CD14-positive monocyte (primary cell): Measurements from ENCODE around the gene CANT1. TPM values are rescaled to one million over a fixed set of nuclear protein-coding genes. Genes with fewer than 3 reads are reported as not detected.

Experiments
- DNase-seq, 3 donors: peaks; one replicate each; pipeline ENCODE4 v3.0.0-alpha.2; 2011 to 2022
- H2AFZ ChIP-seq: 2 replicates; pipeline ENCODE4 v1.6.0; 2012; ENCODE audit warnings: mild to moderate bottlenecking, low read depth, low read length, inconsistent platforms; ENCODE audit not compliant: insufficient read depth, poor library complexity, severe bottlenecking
- H3K27ac ChIP-seq, 2 donors: 1 replicate in 1 of 2; 2 replicates in 1 of 2; pipeline ENCODE4 v1.5.1; 2012 to 2013; ENCODE audit warnings: low read length in 2 of 2, control low read depth in 1 of 2, inconsistent platforms in 1 of 2, low read depth in 1 of 2, mild to moderate bottlenecking in 1 of 2
- H3K27me3 ChIP-seq, 2 donors: one replicate each; pipeline versions ENCODE4 v1.6.0 to v1.6.1; 2011 to 2013; ENCODE audit warnings: low read length in 2 of 2; ENCODE audit not compliant: control insufficient read depth in 2 of 2, insufficient read depth in 2 of 2
- H3K36me3 ChIP-seq, 2 donors: replicated peaks in 1 of 2; 1 replicate in 1 of 2; 2 replicates in 1 of 2; pipeline versions ENCODE4 v1.5.1 to v1.6.1; 2012 to 2013; ENCODE audit warnings: low read length in 2 of 2, control low read depth in 1 of 2, inconsistent platforms in 1 of 2, mild to moderate bottlenecking in 1 of 2; ENCODE audit not compliant: insufficient read depth in 2 of 2, control insufficient read depth in 1 of 2
- H3K4me1 ChIP-seq, 2 donors: 1 replicate in 1 of 2; 2 replicates in 1 of 2; pipeline versions ENCODE4 v1.5.1 to v1.6.1; 2012 to 2013; ENCODE audit warnings: low read length in 2 of 2, control low read depth in 1 of 2, inconsistent platforms in 1 of 2, mild to moderate bottlenecking in 1 of 2, moderate library complexity in 1 of 2; ENCODE audit not compliant: insufficient read depth in 2 of 2, control insufficient read depth in 1 of 2
- H3K4me2 ChIP-seq: replicated peaks from 2 replicates; pipeline ENCODE3; 2012; ENCODE audit warnings: low read length, moderate library complexity, mild to moderate bottlenecking; ENCODE audit not compliant: poor library complexity, severe bottlenecking; ENCODE audit errors: extremely low read depth
- H3K4me3 ChIP-seq, 3 experiments: fragments of 200-600 bp in 1 of 3; sonication (generic) in 1 of 3; replicated peaks in 1 of 3; 1 replicate in 2 of 3; 2 replicates in 1 of 3; pipeline ENCODE4 v1.5.1; 2011 to 2013; ENCODE audit warnings: low read length in 3 of 3, mild to moderate bottlenecking in 3 of 3, control low read depth in 2 of 3, low read depth in 2 of 3, inconsistent platforms in 1 of 3, moderate library complexity in 1 of 3
- H3K79me2 ChIP-seq: 2 replicates; pipeline ENCODE4 v1.6.0; 2012; ENCODE audit warnings: mild to moderate bottlenecking, control low read depth, inconsistent platforms, low read length, moderate library complexity; ENCODE audit not compliant: insufficient read depth
- H3K9ac ChIP-seq: 2 replicates; pipeline ENCODE4 v1.6.0; 2017; ENCODE audit warnings: low read length, mild to moderate bottlenecking; ENCODE audit not compliant: insufficient read depth, poor library complexity, severe bottlenecking
- H3K9me3 ChIP-seq, 2 donors: replicated peaks in 1 of 2; 1 replicate in 1 of 2; 2 replicates in 1 of 2; pipeline versions ENCODE4 v1.5.1 to v1.6.1; 2012 to 2013; ENCODE audit warnings: low read length in 2 of 2, control low read depth in 1 of 2; ENCODE audit not compliant: control insufficient read depth in 1 of 2, insufficient read depth in 1 of 2
- H4K20me1 ChIP-seq: 2 replicates; pipeline ENCODE4 v1.6.0; 2012; ENCODE audit warnings: mild to moderate bottlenecking, low read length, control low read depth, moderate library complexity; ENCODE audit not compliant: insufficient read depth
- H3K27ac Mint-ChIP-seq, 7 donors: one replicate each; pipeline ENCODE4 v1.8.0; 2020; ENCODE audit warnings: mild to moderate bottlenecking in 7 of 7, mixed read lengths in 7 of 7, moderate library complexity in 6 of 7, inconsistent platforms in 2 of 7
- H3K27me3 Mint-ChIP-seq, 3 donors: one replicate each; pipeline ENCODE4 v1.8.0; 2021 to 2022; ENCODE audit warnings: low read depth in 3 of 3, mild to moderate bottlenecking in 3 of 3, mixed read lengths in 3 of 3, moderate library complexity in 3 of 3, inconsistent platforms in 1 of 3
- H3K36me3 Mint-ChIP-seq, 2 donors: one replicate each; pipeline ENCODE4 v1.8.0; 2020; ENCODE audit warnings: mixed read lengths in 2 of 2, inconsistent platforms in 1 of 2, mild to moderate bottlenecking in 1 of 2
- H3K4me1 Mint-ChIP-seq: one replicate; pipeline ENCODE4 v1.8.0; 2020; ENCODE audit warnings: mild to moderate bottlenecking, mixed read lengths
- H3K4me3 Mint-ChIP-seq, 2 donors: one replicate each; pipeline ENCODE4 v1.8.0; 2020; ENCODE audit warnings: mild to moderate bottlenecking in 2 of 2, mixed read lengths in 2 of 2, moderate library complexity in 1 of 2
- H3K9me3 Mint-ChIP-seq, 7 donors: one replicate each; pipeline ENCODE4 v1.8.0; 2020 to 2022; ENCODE audit warnings: mixed read lengths in 7 of 7, mild to moderate bottlenecking in 6 of 7, moderate library complexity in 6 of 7, inconsistent platforms in 2 of 7
- CTCF ChIP-seq: fragments of 200-600 bp; IDR thresholded peaks from one replicate; pipeline ENCODE4 v1.8.0; 2022; ENCODE audit warnings: antibody characterized with exemption, mild to moderate bottlenecking
- WGBS: methylation state at CpG from one replicate; pipeline ENCODE4 v1.1.5; 2013; ENCODE audit warnings: missing lambda C conversion rate; ENCODE audit not compliant: insufficient coverage; 5-methylcytosine and 5-hydroxymethylcytosine counted together
- intact Hi-C, 2 donors: fragments of 100-400 bp; cut with micrococcal nuclease; formaldehyde crosslinking; loops; one replicate each; pipeline versions ENCODE4 v1.15.0 to v1.15.1; 2023
- polyA plus RNA-seq, 3 donors: library from polyadenylated mRNA; depleted of rRNA in 1 of 3; unstranded in 2 of 3; stranded (reverse) in 1 of 3; fragments of 300-500 nt in 2 of 3; fragments of >200 nt in 1 of 3; fragmentation: Illumina TruSeq in 2 of 3; gene quantifications; 1 replicate in 2 of 3; 2 replicates in 1 of 3; pipeline ENCODE4 v1.2.3, GENCODE V29; 2012 to 2021

Gene CANT1
- polyA plus RNA-seq, 3 donors = 10.6 to 16.6 (median 14.3) TPM

DNA sequence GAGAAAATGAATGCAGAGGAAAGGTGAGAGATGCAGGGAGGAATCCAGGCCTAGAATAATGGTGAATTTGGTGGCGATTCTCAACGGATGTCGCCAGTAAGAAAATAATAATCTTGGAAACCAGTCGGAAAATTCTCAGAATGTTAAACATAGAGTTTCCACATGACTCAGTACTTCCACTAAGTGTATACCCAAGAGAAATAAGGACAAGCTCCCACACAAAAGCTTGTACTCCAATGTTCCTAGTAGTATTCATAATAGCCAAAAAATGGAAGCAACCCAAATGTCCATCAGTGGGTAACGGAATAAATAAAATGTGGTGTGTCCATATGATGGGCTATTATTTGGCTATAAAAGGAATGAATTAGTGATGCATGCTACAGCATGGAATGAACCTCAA lies 45.6 kb upstream of the CANT1 start:
- H3K27me3 Mint-ChIP-seq = peaks cover 7 to 9% (median 7%) of the 10 kb centered on the region in 3 donors
- H3K9me3 Mint-ChIP-seq = peaks cover 11 to 27% (median 16%) of the 10 kb centered on the region in 7 donors
- Histone ChIP-seq H3K4me1 (peaks cover 19 to 21% of the 10 kb centered on the region in 2 donors), H3K36me3 (no peaks in the 10 kb centered on the region), H3K27ac (no peak overlapping the region), H3K4me3 (no peak overlapping the region), H2AFZ (no peak overlapping the region), H3K4me2 (no peak overlapping the region), H3K27me3 (no peaks in the 10 kb centered on the region), H3K9me3 (peaks cover 0 to 11% of the 10 kb centered on the region in 2 donors), H3K9ac (no peak overlapping the region), H4K20me1 (no peaks in the 10 kb centered on the region), H3K79me2 (no peaks in the 10 kb centered on the region)
- no peak for DNase-seq
- H3K27ac Mint-ChIP-seq = no peak overlapping the region
- no peak for TF ChIP-seq CTCF
- intact Hi-C loops = no loop called here
- H3K4me3 Mint-ChIP-seq = no peak overlapping the region
- H3K36me3 Mint-ChIP-seq = peaks cover 0 to 1% of the 10 kb centered on the region in 2 donors
- no CpG with 5 or more reads among the region's 5 CpGs for WGBS
- peaks cover 23% of the 10 kb centered on the region for H3K4me1 Mint-ChIP-seq

DNA sequence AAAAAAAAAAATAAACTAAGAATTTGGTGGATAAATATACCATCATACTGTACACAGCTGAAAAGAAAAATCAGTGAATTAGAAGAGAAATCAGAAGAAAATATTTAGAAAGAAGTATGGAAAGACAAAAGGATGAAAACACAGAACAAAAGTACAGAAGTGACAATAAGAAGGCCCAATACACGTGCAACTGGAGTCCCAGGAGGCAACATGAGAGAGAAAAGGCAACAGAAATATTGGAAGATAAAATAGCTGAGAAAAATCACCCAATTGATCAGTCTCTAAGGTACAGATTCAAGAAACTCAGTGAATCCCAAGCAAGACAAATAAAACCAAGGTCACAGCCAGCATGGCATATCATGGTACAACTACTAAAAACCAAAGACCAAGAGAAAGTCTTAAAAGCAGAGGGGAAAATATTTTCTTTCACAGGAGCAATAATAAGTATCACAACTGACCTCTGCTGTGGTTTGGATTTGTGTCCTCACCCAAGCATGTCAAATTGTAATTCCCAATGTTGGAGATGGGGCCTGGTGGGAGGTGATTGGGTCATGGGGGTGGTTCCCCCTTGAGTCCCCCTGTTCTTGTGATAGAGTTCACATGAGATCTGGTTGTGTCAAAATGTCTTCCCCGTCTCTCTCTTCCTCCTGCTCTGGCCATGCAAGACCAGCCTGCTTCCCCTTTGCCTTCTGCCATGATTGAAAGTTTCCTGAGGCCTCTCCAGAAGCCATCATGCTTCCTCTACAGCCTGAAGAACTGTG lies 44.8 kb upstream of the CANT1 start:
- Histone ChIP-seq H2AFZ (no peak overlapping the region), H3K27me3 (no peaks in the 10 kb centered on the region), H3K9me3 (peaks cover 0 to 11% of the 10 kb centered on the region in 2 donors), H4K20me1 (no peaks in the 10 kb centered on the region), H3K4me2 (no peak overlapping the region), H3K4me1 (peaks cover 17 to 21% of the 10 kb centered on the region in 2 donors), H3K9ac (no peak overlapping the region), H3K36me3 (no peaks in the 10 kb centered on the region), H3K27ac (no peak overlapping the region), H3K79me2 (no peaks in the 10 kb centered on the region), H3K4me3 (no peak overlapping the region)
- peaks cover 11 to 27% (median 16%) of the 10 kb centered on the region in 7 donors for H3K9me3 Mint-ChIP-seq
- WGBS = no CpG with 5 or more reads among the region's 2 CpGs
- DNase-seq = no peak
- intact Hi-C loops = no loop called here
- H3K27ac Mint-ChIP-seq = no peak overlapping the region
- H3K36me3 Mint-ChIP-seq = peaks cover 0 to 1% of the 10 kb centered on the region in 2 donors
- H3K27me3 Mint-ChIP-seq = peaks cover 7 to 13% (median 7%) of the 10 kb centered on the region in 3 donors
- no peak for TF ChIP-seq CTCF
- peaks cover 23% of the 10 kb centered on the region for H3K4me1 Mint-ChIP-seq
- no peak overlapping the region for H3K4me3 Mint-ChIP-seq
